ENCODE measurements around the gene SSUH2. TPM values are rescaled to one million over a fixed set of nuclear protein-coding genes. Genes with fewer than 3 reads are reported as not detected.
"Not testable (repeated sequence)": the region's sequence is repeated elsewhere in the genome, so short reads cannot be mapped to it uniquely, and the experiment has no call there.

SSUH2 gene, protein sequence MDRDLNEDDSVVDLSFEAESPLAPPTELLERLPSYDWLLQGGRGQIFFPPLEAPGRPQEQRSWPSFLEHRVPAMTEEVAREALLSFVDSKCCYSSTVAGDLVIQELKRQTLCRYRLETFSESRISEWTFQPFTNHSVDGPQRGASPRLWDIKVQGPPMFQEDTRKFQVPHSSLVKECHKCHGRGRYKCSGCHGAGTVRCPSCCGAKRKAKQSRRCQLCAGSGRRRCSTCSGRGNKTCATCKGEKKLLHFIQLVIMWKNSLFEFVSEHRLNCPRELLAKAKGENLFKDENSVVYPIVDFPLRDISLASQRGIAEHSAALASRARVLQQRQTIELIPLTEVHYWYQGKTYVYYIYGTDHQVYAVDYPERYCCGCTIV
- polyA plus RNA-seq, result 100 to 1,000 TPM in 2 of 4 donors, 10 to 100 TPM in 2; 15.8 to 308 (median 121) TPM
- long read RNA-seq, donor 1, result 0 reads
- long read RNA-seq, donor 2, partial matches to known transcripts, result 10 of 11 reads
- long read RNA-seq, donor 2, other reads (novel, unspliced or antisense), result 0 of 11 reads
- long read RNA-seq, donor 3, partial matches to known transcripts, result 0 of 5 reads
- long read RNA-seq, donor 3, other reads (novel, unspliced or antisense), result 0 of 5 reads
- long read RNA-seq, donor 4, result 0 reads
- long read RNA-seq, donor 5, partial matches to known transcripts, result 0 of 1 reads
- long read RNA-seq, donor 5, other reads (novel, unspliced or antisense), result 0 of 1 reads
- long read RNA-seq, donor 6, transcript SSUH2-205 (12 exons, 1,634 nt), result major isoform, 5 of 26 reads
- long read RNA-seq, donor 6, partial matches to known transcripts, result 19 of 26 reads
- long read RNA-seq, donor 6, other reads (novel, unspliced or antisense), result 0 of 26 reads
- long read RNA-seq, donor 7, result 0 reads
- long read RNA-seq, donor 8, result 0 reads
- long read RNA-seq, donor 9, result 0 reads
- long read RNA-seq, donor 10, partial matches to known transcripts, result 6 of 9 reads
- long read RNA-seq, donor 10, other reads (novel, unspliced or antisense), result 0 of 9 reads

DNA sequence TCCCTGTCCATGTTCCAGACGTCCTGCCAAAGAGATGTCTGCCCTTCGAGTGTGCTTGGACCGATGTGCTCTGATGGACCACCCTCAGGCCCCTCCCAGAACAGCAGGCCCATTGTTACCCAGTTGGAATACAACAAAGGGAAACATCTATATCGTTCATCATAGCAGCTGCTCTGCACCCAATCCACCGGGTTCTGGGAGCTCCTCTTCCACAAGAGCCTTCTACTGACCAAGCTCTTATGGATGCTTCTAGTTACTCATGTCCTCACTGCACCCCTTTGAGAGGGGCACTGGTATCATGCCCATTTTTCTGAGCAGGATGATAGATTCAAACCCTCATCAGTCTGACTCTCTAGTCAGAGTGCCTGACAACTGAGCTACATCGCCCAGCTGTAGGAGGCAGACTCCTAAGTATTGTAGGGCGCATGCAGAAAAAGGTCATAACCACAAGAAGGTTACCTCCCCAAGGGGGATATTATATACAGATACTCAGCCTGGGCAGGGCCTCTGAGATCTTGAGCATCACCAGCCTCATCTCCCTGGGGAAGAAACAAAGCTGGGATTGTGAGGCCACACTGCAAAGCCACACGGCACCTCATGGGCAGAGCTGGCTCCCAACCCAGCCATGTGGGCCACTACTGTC is at the start of gene SSUH2:
SSUH2 (minus strand) TSS at position 51 of the 643 bp plus-strand sequence; CDS start at position 11, 40 bp downstream.
- DNase-seq, result no peak
- no peaks in the 10 kb centered on the region for H3K9me3 ChIP-seq (ENCODE audit: control insufficient read depth in 2 of 2, insufficient read depth in 1 of 2, low read depth in 1 of 2, low read length in 1 of 2)
- 80 to 89% (median 85%) methylated on average over 8 of the region's 8 CpGs for WGBS, 3 donors
- H3K27me3 ChIP-seq (ENCODE audit: control insufficient read depth in 3 of 3, insufficient read depth in 3 of 3, low read length in 3 of 3), result no peaks in the 10 kb centered on the region
- peaks cover 0 to 50% (median 7%) of the 10 kb centered on the region in 3 donors for H3K4me1 ChIP-seq (ENCODE audit: control insufficient read depth in 3 of 3, insufficient read depth in 2 of 3, low read depth in 1 of 3, low read length in 2 of 3)
- peaks cover 0 to 18% (median 0%) of the 10 kb centered on the region in 3 donors for H3K36me3 ChIP-seq (ENCODE audit: control insufficient read depth in 3 of 3, insufficient read depth in 2 of 3, low read depth in 1 of 3, low read length in 3 of 3)
- FAIRE-seq, result no peak
- peak within 1 kb of the TSS in 1 of 3 donors; percentile 59 for H3K27ac ChIP-seq (ENCODE audit: low read depth in 1 of 3, low read length in 2 of 3)
- no peak within 1 kb of the TSS for H3K4me3 ChIP-seq (ENCODE audit: low read depth in 1 of 3, low read length in 3 of 3)

DNA sequence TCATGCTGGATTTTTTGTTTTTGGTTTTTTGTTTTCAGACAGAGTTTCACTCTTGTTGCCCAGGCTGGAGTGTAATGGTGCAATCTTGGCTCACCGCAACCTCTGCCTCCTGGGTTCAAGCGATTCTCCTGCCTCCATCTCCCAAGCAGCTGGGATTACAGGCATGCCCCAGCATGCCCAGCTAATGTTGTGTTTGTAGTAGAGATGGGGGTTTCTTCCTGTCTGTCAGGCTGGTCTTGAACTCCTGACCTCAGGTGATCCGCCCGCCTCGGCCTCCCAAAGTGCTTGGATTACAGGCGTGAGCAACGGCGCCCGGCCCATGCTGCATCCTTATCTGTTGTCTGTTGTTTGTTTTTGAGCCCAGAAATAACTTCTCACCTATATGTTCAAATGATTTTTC is 46.7 kb upstream of the SSUH2 start:
- H3K4me1 ChIP-seq (ENCODE audit: control insufficient read depth in 3 of 3, insufficient read depth in 2 of 3, low read depth in 1 of 3, low read length in 2 of 3); H3K27me3 ChIP-seq (ENCODE audit: control insufficient read depth in 3 of 3, insufficient read depth in 3 of 3, low read length in 3 of 3); H3K4me3 ChIP-seq (ENCODE audit: low read depth in 1 of 3, low read length in 3 of 3); H3K9me3 ChIP-seq (ENCODE audit: control insufficient read depth in 2 of 2, insufficient read depth in 1 of 2, low read depth in 1 of 2, low read length in 1 of 2); FAIRE-seq; DNase-seq; H3K27ac ChIP-seq (ENCODE audit: low read depth in 1 of 3, low read length in 2 of 3); H3K36me3 ChIP-seq (ENCODE audit: control insufficient read depth in 3 of 3, insufficient read depth in 2 of 3, low read depth in 1 of 3, low read length in 3 of 3): not testable (repeated sequence)
- WGBS, 3 donors, result 69 to 89% (median 82%) methylated on average over 9 of the region's 9 CpGs

DNA sequence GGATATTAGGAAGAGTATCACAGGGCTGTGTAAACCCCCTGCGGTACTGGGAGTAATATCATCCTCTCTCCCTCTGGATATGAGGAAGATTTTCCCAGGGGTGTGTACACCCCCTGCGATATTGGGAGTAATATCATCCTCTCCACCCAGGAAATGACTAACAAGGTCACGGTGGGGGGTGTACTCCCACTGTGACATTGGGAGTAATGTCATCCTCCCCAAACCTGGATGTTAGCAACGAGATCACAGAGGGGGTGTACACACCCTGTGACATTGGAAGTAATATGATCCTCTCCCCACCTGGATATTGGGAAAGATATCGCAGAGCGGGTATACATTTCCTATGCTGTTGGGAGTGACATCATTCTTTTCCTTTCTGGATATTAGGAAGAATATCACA is 40.4 kb upstream of the SSUH2 start:
- H3K36me3 ChIP-seq (ENCODE audit: control insufficient read depth in 3 of 3, insufficient read depth in 2 of 3, low read depth in 1 of 3, low read length in 3 of 3); H3K4me1 ChIP-seq (ENCODE audit: control insufficient read depth in 3 of 3, insufficient read depth in 2 of 3, low read depth in 1 of 3, low read length in 2 of 3); DNase-seq; H3K9me3 ChIP-seq (ENCODE audit: control insufficient read depth in 2 of 2, insufficient read depth in 1 of 2, low read depth in 1 of 2, low read length in 1 of 2); H3K27ac ChIP-seq (ENCODE audit: low read depth in 1 of 3, low read length in 2 of 3); FAIRE-seq; H3K4me3 ChIP-seq (ENCODE audit: low read depth in 1 of 3, low read length in 3 of 3); H3K27me3 ChIP-seq (ENCODE audit: control insufficient read depth in 3 of 3, insufficient read depth in 3 of 3, low read length in 3 of 3): not testable (repeated sequence)
- WGBS, 3 donors, result 75 to 87% (median 79%) methylated on average over 6 of the region's 6 CpGs

DNA sequence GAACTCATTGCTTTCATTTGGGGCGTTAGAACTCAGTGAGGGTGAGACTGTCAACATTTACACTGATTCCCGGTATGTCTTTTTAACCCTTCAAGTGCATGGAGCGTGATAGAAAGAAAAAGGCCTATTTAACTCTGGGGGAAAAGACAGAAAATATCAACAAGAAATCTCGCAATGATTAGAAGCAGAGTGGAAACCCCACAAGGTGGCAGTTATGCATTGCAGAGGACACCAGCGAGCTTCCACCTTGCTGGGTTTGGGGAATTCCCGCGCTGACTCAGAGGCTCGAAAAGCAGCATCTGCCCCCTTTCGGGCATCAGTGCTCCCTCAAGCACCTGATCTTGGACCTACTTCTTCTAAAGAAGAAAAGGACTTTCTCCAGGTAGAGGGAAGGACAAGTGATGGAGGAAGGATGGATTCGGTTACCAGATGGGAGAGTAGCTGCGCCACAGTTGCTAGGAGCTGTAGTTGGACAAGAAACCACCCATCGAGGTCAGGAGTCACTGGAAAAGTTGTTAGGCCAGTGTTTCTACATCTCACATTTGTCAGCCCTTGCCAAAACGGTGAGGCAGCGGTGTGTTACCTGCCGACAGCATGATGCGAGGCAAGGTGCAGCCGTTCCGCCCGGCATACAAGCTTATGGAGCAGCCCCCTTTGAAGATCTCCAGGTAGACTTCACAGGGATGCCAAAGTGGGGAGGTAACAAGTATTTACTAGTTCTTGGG is 38.4 kb upstream of the SSUH2 start:
- WGBS, 3 donors, result 67 to 75% (median 69%) methylated on average over 19 of the region's 19 CpGs
- not testable (repeated sequence) for H3K4me3 ChIP-seq (ENCODE audit: low read depth in 1 of 3, low read length in 3 of 3); H3K27ac ChIP-seq (ENCODE audit: low read depth in 1 of 3, low read length in 2 of 3); H3K36me3 ChIP-seq (ENCODE audit: control insufficient read depth in 3 of 3, insufficient read depth in 2 of 3, low read depth in 1 of 3, low read length in 3 of 3); DNase-seq; FAIRE-seq; H3K27me3 ChIP-seq (ENCODE audit: control insufficient read depth in 3 of 3, insufficient read depth in 3 of 3, low read length in 3 of 3); H3K9me3 ChIP-seq (ENCODE audit: control insufficient read depth in 2 of 2, insufficient read depth in 1 of 2, low read depth in 1 of 2, low read length in 1 of 2); H3K4me1 ChIP-seq (ENCODE audit: control insufficient read depth in 3 of 3, insufficient read depth in 2 of 3, low read depth in 1 of 3, low read length in 2 of 3)

DNA sequence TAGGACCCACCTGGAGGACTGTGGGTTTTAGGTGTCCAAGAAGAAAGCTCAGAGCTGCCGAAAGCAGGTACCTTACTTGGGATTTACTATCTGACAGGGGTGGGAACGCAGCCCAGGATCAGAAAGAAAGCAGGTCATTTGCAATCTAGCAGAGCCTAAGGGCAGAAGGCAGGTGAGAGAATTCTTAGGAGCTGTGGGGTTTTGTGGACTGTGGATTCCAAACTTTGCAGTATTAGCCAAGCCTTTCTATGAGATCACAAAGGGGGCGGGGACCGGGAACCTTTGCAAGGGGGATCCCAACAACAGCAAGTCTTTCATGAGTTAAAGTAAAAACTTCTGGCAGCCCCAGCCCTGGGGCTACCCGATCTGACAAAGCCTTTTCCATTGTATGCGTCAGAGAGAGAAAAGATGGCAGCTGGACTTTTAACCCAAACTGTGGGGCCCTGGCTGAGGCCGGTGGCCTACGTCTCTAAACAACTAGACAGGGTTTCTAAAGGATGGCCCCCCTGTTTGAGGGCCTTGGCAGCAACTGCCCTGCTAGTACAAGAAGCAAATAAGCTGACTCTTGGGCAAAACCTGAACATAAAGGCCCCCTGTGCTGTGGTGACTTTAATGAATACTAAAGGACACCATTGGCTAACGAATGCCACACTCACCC is 37.4 kb upstream of the SSUH2 start:
- H3K27ac ChIP-seq (ENCODE audit: low read depth in 1 of 3, low read length in 2 of 3); H3K4me1 ChIP-seq (ENCODE audit: control insufficient read depth in 3 of 3, insufficient read depth in 2 of 3, low read depth in 1 of 3, low read length in 2 of 3); H3K9me3 ChIP-seq (ENCODE audit: control insufficient read depth in 2 of 2, insufficient read depth in 1 of 2, low read depth in 1 of 2, low read length in 1 of 2); H3K4me3 ChIP-seq (ENCODE audit: low read depth in 1 of 3, low read length in 3 of 3); H3K36me3 ChIP-seq (ENCODE audit: control insufficient read depth in 3 of 3, insufficient read depth in 2 of 3, low read depth in 1 of 3, low read length in 3 of 3); FAIRE-seq; H3K27me3 ChIP-seq (ENCODE audit: control insufficient read depth in 3 of 3, insufficient read depth in 3 of 3, low read length in 3 of 3): not testable (repeated sequence)
- DNase-seq, result peak in 1 of 2 donors; percentile 55
- WGBS, 3 donors, result 38 to 64% (median 60%) methylated on average over 8 to 9 of the region's 9 CpGs

DNA sequence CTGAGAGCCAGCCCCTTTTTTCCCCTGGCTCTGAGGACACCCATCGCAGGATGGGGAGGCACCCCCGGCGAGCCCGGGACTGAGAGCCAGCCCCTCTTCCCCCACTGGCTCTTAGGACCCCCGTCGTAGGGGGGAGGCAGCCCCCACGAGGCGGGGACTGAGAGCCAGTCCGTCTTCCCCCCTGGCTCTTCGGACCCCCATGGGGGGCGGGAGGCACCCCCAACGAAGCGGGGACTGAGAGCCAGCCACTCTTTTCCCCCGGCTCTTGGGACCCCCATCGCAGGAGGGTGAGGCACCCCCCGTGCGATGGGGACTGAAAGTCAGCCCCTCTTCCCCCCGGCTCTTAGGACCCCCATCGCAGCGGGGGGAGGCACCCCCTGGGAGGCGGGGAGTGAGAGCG is 36.8 kb upstream of the SSUH2 start:
- 82 to 88% (median 88%) methylated on average over 19 to 22 of the region's 22 CpGs for WGBS, 3 donors
- Histone ChIP-seq H3K4me3 (ENCODE audit: low read depth in 1 of 3, low read length in 3 of 3) (no peak overlapping the region), H3K36me3 (ENCODE audit: control insufficient read depth in 3 of 3, insufficient read depth in 2 of 3, low read depth in 1 of 3, low read length in 3 of 3) (no peaks in the 10 kb centered on the region), H3K27ac (ENCODE audit: low read depth in 1 of 3, low read length in 2 of 3) (no peak overlapping the region), H3K27me3 (ENCODE audit: control insufficient read depth in 3 of 3, insufficient read depth in 3 of 3, low read length in 3 of 3) (no peaks in the 10 kb centered on the region), H3K4me1 (ENCODE audit: control insufficient read depth in 3 of 3, insufficient read depth in 2 of 3, low read depth in 1 of 3, low read length in 2 of 3) (peaks cover 0 to 6% (median 0%) of the 10 kb centered on the region in 3 donors), H3K9me3 (ENCODE audit: control insufficient read depth in 2 of 2, insufficient read depth in 1 of 2, low read depth in 1 of 2, low read length in 1 of 2) (no peaks in the 10 kb centered on the region)
- FAIRE-seq, result no peak
- no peak for DNase-seq

DNA sequence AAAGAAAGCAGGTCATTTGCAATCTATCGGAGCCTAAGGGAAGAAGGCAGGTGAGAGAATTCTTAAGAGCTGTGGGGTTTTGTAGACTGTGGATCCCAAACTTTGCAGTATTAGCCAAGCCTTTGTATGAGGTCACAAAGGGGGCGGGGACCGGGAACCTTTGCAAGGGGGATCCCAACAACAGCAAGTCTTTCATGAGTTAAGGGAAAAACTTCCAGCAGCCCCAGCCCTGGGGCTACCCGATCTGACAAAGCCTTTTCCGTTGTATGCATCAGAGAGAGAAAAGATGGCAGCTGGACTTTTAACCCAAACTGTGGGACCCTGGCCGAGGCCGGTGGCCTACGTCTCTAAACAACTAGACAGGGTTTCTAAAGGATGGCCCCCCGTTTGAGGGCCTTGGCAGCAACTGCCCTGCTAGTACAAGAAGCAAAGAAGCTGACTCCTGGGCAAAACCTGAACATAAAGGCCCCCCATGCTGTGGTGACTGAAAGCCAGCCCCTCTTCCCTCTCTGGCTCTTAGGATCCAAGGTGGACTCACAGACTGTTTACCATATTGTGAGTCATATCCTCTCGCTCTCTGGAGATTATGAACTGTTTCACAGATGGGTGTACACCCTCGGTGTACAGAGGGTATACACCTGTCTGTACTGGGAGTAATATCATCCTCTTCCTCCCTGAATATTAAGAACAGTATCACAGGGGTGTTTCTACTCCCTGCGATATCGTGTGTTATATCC is 35.4 kb upstream of the SSUH2 start:
- H3K36me3 ChIP-seq (ENCODE audit: control insufficient read depth in 3 of 3, insufficient read depth in 2 of 3, low read depth in 1 of 3, low read length in 3 of 3); H3K9me3 ChIP-seq (ENCODE audit: control insufficient read depth in 2 of 2, insufficient read depth in 1 of 2, low read depth in 1 of 2, low read length in 1 of 2); H3K27me3 ChIP-seq (ENCODE audit: control insufficient read depth in 3 of 3, insufficient read depth in 3 of 3, low read length in 3 of 3); DNase-seq; H3K27ac ChIP-seq (ENCODE audit: low read depth in 1 of 3, low read length in 2 of 3); FAIRE-seq; H3K4me1 ChIP-seq (ENCODE audit: control insufficient read depth in 3 of 3, insufficient read depth in 2 of 3, low read depth in 1 of 3, low read length in 2 of 3); H3K4me3 ChIP-seq (ENCODE audit: low read depth in 1 of 3, low read length in 3 of 3): not testable (repeated sequence)
- WGBS, 3 donors, result 41 to 75% (median 54%) methylated on average over 13 of the region's 13 CpGs
